ENCODE results near the gene TMEM132A. TPM values are rescaled to one million over a fixed set of nuclear protein-coding genes. Genes with fewer than 3 reads are reported as not detected.

Gene TMEM132A
- total and polyA plus RNA-seq, 2 of the 13 experiments (the other 11 are each of a cell fraction or from before 2014, with no cell fraction given): 11.1 to 32.9 TPM

- in situ Hi-C loops (cut with HindIII; ENCODE audit: extremely low pct_ligation_motif_present, low pct_unique_long_range_greater_than_20kb): no loop called here
- WGBS (ENCODE audit: low lambda C conversion rate): 96% methylated on average over 3 of the region's 9 CpGs
- Histone ChIP-seq H3K36me3 (replicated peaks in 1 of 2; ENCODE audit: control insufficient read depth in 1 of 2, insufficient read depth in 2 of 2, low read length in 2 of 2) (peaks cover 3 to 4% of the 10 kb centered on the region in 2 experiments; a peak in 3 of 5 replicates), H3K9me3 (ENCODE audit: low read length) (no peaks in the 10 kb centered on the region), H2AFZ (ENCODE audit: low read length) (no peak overlapping the region), H4K20me1 (ENCODE audit: insufficient read depth, low read length) (no peaks in the 10 kb centered on the region), H3K4me1 (ENCODE audit: insufficient read depth, low read length) (peaks cover 10% of the 10 kb centered on the region), H3K79me2 (ENCODE audit: insufficient read depth, low read length) (no peaks in the 10 kb centered on the region), H3K4me2 (ENCODE audit: low read depth, low read length) (no peak overlapping the region), H3K27ac (ENCODE audit: extremely low read length, insufficient read depth, low read length) (no peak overlapping the region), H3K4me3 (replicated peaks in 1 of 3; ENCODE audit: insufficient read depth in 1 of 3, low read depth in 2 of 3, low read length in 3 of 3) (no peak overlapping the region), H3K9ac (ENCODE audit: insufficient read depth, low read depth, low read length) (no peak overlapping the region), H3K27me3 (ENCODE audit: control insufficient read depth in 1 of 2, insufficient read depth in 2 of 2, low read length in 2 of 2) (no peaks in the 10 kb centered on the region)
- intact Hi-C loops (cut with micrococcal nuclease; ENCODE audit: unreplicated experiment): no loop called here
- CTCF ChIA-PET (ENCODE audit: low intra/inter-chr PET ratio, low total read pairs): no interaction called here
- POLR2A ChIA-PET: no interaction called here
- FAIRE-seq (no peak), DNase-seq (ENCODE audit: low spot score) (no peak), ATAC-seq (no peak)
- BruUV-seq (replicated peaks): no TSS peak
- TF ChIP-seq ZZZ3 (CRISPR knock-in tag; IDR thresholded peaks at IDR 0.05; ENCODE audit: borderline replicate concordance) (no peak), GLMP (CRISPR knock-in tag; IDR thresholded peaks at IDR 0.05; ENCODE audit: borderline replicate concordance) (no peak), TGIF2 (CRISPR knock-in tag; IDR thresholded peaks at IDR 0.05) (no peak), ZBTB33 (CRISPR knock-in tag; IDR thresholded peaks at IDR 0.05) (no peak), MIER3 (CRISPR knock-in tag; IDR thresholded peaks at IDR 0.05; ENCODE audit: borderline replicate concordance) (no peak), ZBTB10 (CRISPR knock-in tag; IDR thresholded peaks at IDR 0.05; ENCODE audit: borderline replicate concordance) (no peak), ZNF773 (CRISPR knock-in tag; IDR thresholded peaks at IDR 0.05; ENCODE audit: borderline replicate concordance) (no peak), CHCHD3 (CRISPR knock-in tag; IDR thresholded peaks at IDR 0.05) (no peak), TCF7L2 (IDR thresholded peaks at IDR 0.05; ENCODE audit: low read depth, low read length) (no peak)
Observed at GRCh38 chr11:60931917-60932316, 7.7 kb downstream of the TMEM132A start.
